K562 (cell line): Measurements from ENCODE around the gene SCAANT1. TPM values are rescaled to one million over a fixed set of nuclear protein-coding genes. Genes with fewer than 3 reads are reported as not detected.

Source experiments
- MEIS2 ChIP-seq: fragments of 450-650 bp; IDR thresholded peaks from 2 replicates; pipeline ENCODE4 v1.6.1; 2014; ENCODE audit warnings: mild to moderate bottlenecking; ENCODE audit not compliant: partially characterized antibody
- STAT5B ChIP-seq: fragments of 250-450 bp; sonication (Bioruptor Pico); IDR thresholded peaks from 2 replicates; pipeline ENCODE4 v1.8.0; 2021; ENCODE audit warnings: mild to moderate bottlenecking, inconsistent platforms
- TEAD2 ChIP-seq: fragments of 450-650 bp; IDR thresholded peaks from 2 replicates; pipeline ENCODE4 v1.6.1; 2016; ENCODE audit warnings: missing genetic modification characterization, control low read depth, missing compliant biosample characterization
- ZNF354B ChIP-seq: fragments of 250-450 bp; sonication (Bioruptor Pico); IDR thresholded peaks from 2 replicates; pipeline ENCODE4 v1.4.0; 2020
- ZSCAN29 ChIP-seq: fragments of 450-650 bp; IDR thresholded peaks from 2 replicates; pipeline ENCODE4 v1.6.1; 2017
- polyA plus RNA-seq, 8 experiments: library from polyadenylated mRNA; depleted of rRNA in 4 of 8; stranded (reverse) in 5 of 8; unstranded in 3 of 8; fragments of >200 nt; fragmentation: Nextera tagmentation in 2 of 8; fragmentation: Illumina TruSeq in 1 of 8; extraction: Ambion mirVana in 2 of 8; extraction: Trizol in 1 of 8; gene quantifications; 2 replicates each; pipeline versions ENCODE4 v1.2.1 to v1.2.3, GENCODE V29; 2011 to 2014; ENCODE audit warnings: inconsistent platforms in 1 of 8, missing spikeins in 1 of 8
- small RNA-seq: library from RNA; depleted of rRNA; stranded (forward); fragments of <200 nt; gene quantifications from one replicate; pipeline ENCODE3, GENCODE V24; 2014
- total RNA-seq, 7 experiments: library from RNA; depleted of rRNA in 6 of 7; stranded (reverse); fragments of >200 nt in 6 of 7; fragmentation: Illumina TruSeq in 2 of 7; extraction: Trizol in 2 of 7; gene quantifications; 2 replicates each; pipeline versions ENCODE4 v1.2.1 to v1.2.3, GENCODE V29; 2011 to 2021; ENCODE audit warnings: low replicate concordance in 1 of 7
- TF ChIP-seq, protein P1 (sequence below), 2 experiments: fragments of 450-650 bp in 1 of 2; sonication (generic) in 1 of 2; formaldehyde crosslinking in 1 of 2; IDR thresholded peaks; 2 replicates each; pipeline versions ENCODE4 v1.7.1 to v1.9.0; 2016 to 2022; ENCODE audit warnings: inconsistent platforms in 1 of 2, mild to moderate bottlenecking in 1 of 2, missing genetic modification reagents in 1 of 2
- TF ChIP-seq, protein P2 (sequence below): fragments of 450-650 bp; IDR thresholded peaks from 2 replicates; pipeline ENCODE4 v1.6.1; 2016

Gene SCAANT1
- total and polyA plus RNA-seq, 9 of the 15 experiments (the other 6 are each of a cell fraction or from before 2014, with no cell fraction given): not detected

DNA sequence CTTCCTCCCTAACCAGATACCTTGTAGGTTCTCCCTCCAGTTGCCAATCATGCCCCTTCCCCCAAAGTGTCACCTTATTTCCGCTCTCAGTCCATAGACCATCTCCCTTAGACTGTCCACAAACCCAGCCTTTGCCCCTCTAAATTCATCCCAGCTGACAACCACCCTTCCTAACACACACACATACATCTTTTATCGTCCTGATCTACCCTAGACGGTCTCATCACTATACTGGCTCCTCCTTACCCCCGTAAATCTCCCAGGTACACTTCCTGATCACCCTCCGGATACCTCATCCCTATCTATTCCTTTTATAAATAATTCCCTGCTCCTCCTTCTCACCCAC, 49.4 kb downstream of the SCAANT1 start (continued):
- TF ChIP-seq, protein P1, sequence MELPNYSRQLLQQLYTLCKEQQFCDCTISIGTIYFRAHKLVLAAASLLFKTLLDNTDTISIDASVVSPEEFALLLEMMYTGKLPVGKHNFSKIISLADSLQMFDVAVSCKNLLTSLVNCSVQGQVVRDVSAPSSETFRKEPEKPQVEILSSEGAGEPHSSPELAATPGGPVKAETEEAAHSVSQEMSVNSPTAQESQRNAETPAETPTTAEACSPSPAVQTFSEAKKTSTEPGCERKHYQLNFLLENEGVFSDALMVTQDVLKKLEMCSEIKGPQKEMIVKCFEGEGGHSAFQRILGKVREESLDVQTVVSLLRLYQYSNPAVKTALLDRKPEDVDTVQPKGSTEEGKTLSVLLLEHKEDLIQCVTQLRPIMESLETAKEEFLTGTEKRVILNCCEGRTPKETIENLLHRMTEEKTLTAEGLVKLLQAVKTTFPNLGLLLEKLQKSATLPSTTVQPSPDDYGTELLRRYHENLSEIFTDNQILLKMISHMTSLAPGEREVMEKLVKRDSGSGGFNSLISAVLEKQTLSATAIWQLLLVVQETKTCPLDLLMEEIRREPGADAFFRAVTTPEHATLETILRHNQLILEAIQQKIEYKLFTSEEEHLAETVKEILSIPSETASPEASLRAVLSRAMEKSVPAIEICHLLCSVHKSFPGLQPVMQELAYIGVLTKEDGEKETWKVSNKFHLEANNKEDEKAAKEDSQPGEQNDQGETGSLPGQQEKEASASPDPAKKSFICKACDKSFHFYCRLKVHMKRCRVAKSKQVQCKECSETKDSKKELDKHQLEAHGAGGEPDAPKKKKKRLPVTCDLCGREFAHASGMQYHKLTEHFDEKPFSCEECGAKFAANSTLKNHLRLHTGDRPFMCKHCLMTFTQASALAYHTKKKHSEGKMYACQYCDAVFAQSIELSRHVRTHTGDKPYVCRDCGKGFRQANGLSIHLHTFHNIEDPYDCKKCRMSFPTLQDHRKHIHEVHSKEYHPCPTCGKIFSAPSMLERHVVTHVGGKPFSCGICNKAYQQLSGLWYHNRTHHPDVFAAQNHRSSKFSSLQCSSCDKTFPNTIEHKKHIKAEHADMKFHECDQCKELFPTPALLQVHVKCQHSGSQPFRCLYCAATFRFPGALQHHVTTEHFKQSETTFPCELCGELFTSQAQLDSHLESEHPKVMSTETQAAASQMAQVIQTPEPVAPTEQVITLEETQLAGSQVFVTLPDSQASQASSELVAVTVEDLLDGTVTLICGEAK (IDR thresholded peaks at IDR 0.05): 0 out of 2 replicates have a peak, but pooled peaks have one; percentile 11
- TF ChIP-seq, protein P1 (CRISPR knock-in tag; IDR thresholded peaks at IDR 0.05): no peak
- TF ChIP-seq MEIS2: peak; percentile 7
- TF ChIP-seq TEAD2: no peak
- TF ChIP-seq, protein P2, sequence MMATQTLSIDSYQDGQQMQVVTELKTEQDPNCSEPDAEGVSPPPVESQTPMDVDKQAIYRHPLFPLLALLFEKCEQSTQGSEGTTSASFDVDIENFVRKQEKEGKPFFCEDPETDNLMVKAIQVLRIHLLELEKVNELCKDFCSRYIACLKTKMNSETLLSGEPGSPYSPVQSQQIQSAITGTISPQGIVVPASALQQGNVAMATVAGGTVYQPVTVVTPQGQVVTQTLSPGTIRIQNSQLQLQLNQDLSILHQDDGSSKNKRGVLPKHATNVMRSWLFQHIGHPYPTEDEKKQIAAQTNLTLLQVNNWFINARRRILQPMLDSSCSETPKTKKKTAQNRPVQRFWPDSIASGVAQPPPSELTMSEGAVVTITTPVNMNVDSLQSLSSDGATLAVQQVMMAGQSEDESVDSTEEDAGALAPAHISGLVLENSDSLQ: peak; percentile 39
- TF ChIP-seq ZSCAN29: no peak
- no peak for TF ChIP-seq ZNF354B
- TF ChIP-seq STAT5B (CRISPR knock-in tag): no peak

Small RNA genes lying within 50 kb of the gene (small RNA-seq; reads per million reads assigned to genes)
- gene SCAANT1: not detected

Other genes starting within 250 kb of the SCAANT1 start
- gene C3orf49, start 93.1 kb downstream of the SCAANT1 start, total RNA-seq (2014; rRNA removed): not detected in 2 replicates
- gene C3orf49, start 93.1 kb downstream of the SCAANT1 start, total RNA-seq (2014; rRNA removed; fragmentation: Illumina TruSeq; extraction: Trizol): not detected in 2 replicates
- not detected in 2 replicates for gene C3orf49, start 93.1 kb downstream of the SCAANT1 start, total RNA-seq (2015; rRNA removed; fragmentation: Illumina TruSeq; extraction: Trizol)
- not detected in 2 replicates for gene C3orf49, start 93.1 kb downstream of the SCAANT1 start, total RNA-seq (2021)
- not detected in 2 replicates for gene C3orf49, start 93.1 kb downstream of the SCAANT1 start, polyA plus RNA-seq (2011; rRNA removed)
- gene C3orf49, start 93.1 kb downstream of the SCAANT1 start, polyA plus RNA-seq (2014; fragmentation: Illumina TruSeq; extraction: Trizol): not detected in 2 replicates
- not detected for gene C3orf49, start 93.1 kb downstream of the SCAANT1 start, polyA plus RNA-seq (2014; fragmentation: Nextera tagmentation; extraction: Ambion mirVana)
- gene C3orf49, start 93.1 kb downstream of the SCAANT1 start, polyA plus RNA-seq (2014; rRNA removed): not detected in 2 replicates
- gene THOC7, start 48.6 kb downstream of the SCAANT1 start, total RNA-seq (2014; rRNA removed): 45.1 and 56.5 TPM in 2 replicates
- gene THOC7, start 48.6 kb downstream of the SCAANT1 start, total RNA-seq (2014; rRNA removed; fragmentation: Illumina TruSeq; extraction: Trizol): 94.7 and 103 TPM in 2 replicates
- gene THOC7, start 48.6 kb downstream of the SCAANT1 start, total RNA-seq (2015; rRNA removed; fragmentation: Illumina TruSeq; extraction: Trizol): 89.2 and 96.6 TPM in 2 replicates
- gene THOC7, start 48.6 kb downstream of the SCAANT1 start, total RNA-seq (2021): 65.8 and 67.8 TPM in 2 replicates
- gene THOC7, start 48.6 kb downstream of the SCAANT1 start, polyA plus RNA-seq (2011; rRNA removed): 56.7 and 89.6 TPM in 2 replicates
- 113 and 118 TPM in 2 replicates for gene THOC7, start 48.6 kb downstream of the SCAANT1 start, polyA plus RNA-seq (2014; fragmentation: Illumina TruSeq; extraction: Trizol)
- 100 to 1,000 TPM; 121 to 129 TPM for gene THOC7, start 48.6 kb downstream of the SCAANT1 start, polyA plus RNA-seq (2014; fragmentation: Nextera tagmentation; extraction: Ambion mirVana)
- 76.6 and 89.8 TPM in 2 replicates for gene THOC7, start 48.6 kb downstream of the SCAANT1 start, polyA plus RNA-seq (2014; rRNA removed)
- 5.8 and 6.1 TPM in 2 replicates for gene ATXN7, start 48.5 kb downstream of the SCAANT1 start, total RNA-seq (2014; rRNA removed)
- gene ATXN7, start 48.5 kb downstream of the SCAANT1 start, total RNA-seq (2014; rRNA removed; fragmentation: Illumina TruSeq; extraction: Trizol): 7.5 and 9.6 TPM in 2 replicates
- 8.0 and 8.9 TPM in 2 replicates for gene ATXN7, start 48.5 kb downstream of the SCAANT1 start, total RNA-seq (2015; rRNA removed; fragmentation: Illumina TruSeq; extraction: Trizol)
- 5.8 and 9.2 TPM in 2 replicates for gene ATXN7, start 48.5 kb downstream of the SCAANT1 start, total RNA-seq (2021)
- 8.2 and 14.1 TPM in 2 replicates for gene ATXN7, start 48.5 kb downstream of the SCAANT1 start, polyA plus RNA-seq (2011; rRNA removed)
- gene ATXN7, start 48.5 kb downstream of the SCAANT1 start, polyA plus RNA-seq (2014; fragmentation: Illumina TruSeq; extraction: Trizol): 6.7 and 7.6 TPM in 2 replicates
- gene ATXN7, start 48.5 kb downstream of the SCAANT1 start, polyA plus RNA-seq (2014; fragmentation: Nextera tagmentation; extraction: Ambion mirVana): 1 to 10 TPM in 1 of 2 experiments, under 1 TPM in 1; 0.41 to 1.3 TPM
- gene ATXN7, start 48.5 kb downstream of the SCAANT1 start, polyA plus RNA-seq (2014; rRNA removed): 3.5 and 5.8 TPM in 2 replicates
- gene PSMD6, start 111.1 kb upstream of the SCAANT1 start, total RNA-seq (2014; rRNA removed): 115 and 121 TPM in 2 replicates
- gene PSMD6, start 111.1 kb upstream of the SCAANT1 start, total RNA-seq (2014; rRNA removed; fragmentation: Illumina TruSeq; extraction: Trizol): 133 and 151 TPM in 2 replicates
- gene PSMD6, start 111.1 kb upstream of the SCAANT1 start, total RNA-seq (2015; rRNA removed; fragmentation: Illumina TruSeq; extraction: Trizol): 119 and 122 TPM in 2 replicates
- 104 and 108 TPM in 2 replicates for gene PSMD6, start 111.1 kb upstream of the SCAANT1 start, total RNA-seq (2021)
- 60.0 and 78.2 TPM in 2 replicates for gene PSMD6, start 111.1 kb upstream of the SCAANT1 start, polyA plus RNA-seq (2011; rRNA removed)
- gene PSMD6, start 111.1 kb upstream of the SCAANT1 start, polyA plus RNA-seq (2014; fragmentation: Illumina TruSeq; extraction: Trizol): 106 and 113 TPM in 2 replicates
- gene PSMD6, start 111.1 kb upstream of the SCAANT1 start, polyA plus RNA-seq (2014; fragmentation: Nextera tagmentation; extraction: Ambion mirVana): 100 to 1,000 TPM in 1 of 2 experiments, 10 to 100 TPM in 1; 82.4 to 100 TPM
- gene PSMD6, start 111.1 kb upstream of the SCAANT1 start, polyA plus RNA-seq (2014; rRNA removed): 113 TPM in 2 replicates